Skin of body (tissue), 3 donors: ENCODE measurements around the gene TAF11L8. TPM values are rescaled to one million over a fixed set of nuclear protein-coding genes. Genes with fewer than 3 reads are reported as not detected.
"Not testable (repeated sequence)": the region's sequence is repeated elsewhere in the genome, so short reads cannot be mapped to it uniquely, and the experiment has no call there.

ENCODE experiments used
- DNase-seq: peaks from one replicate; lab custom pipeline; 2025; lab: John Stamatoyannopoulos, UW
- small RNA-seq: library from RNA; depleted of rRNA; stranded (forward); fragments of <200 nt; gene quantifications from one replicate; pipeline ENCODE3, GENCODE V24; 2014; ENCODE audit warnings: low replicate concordance
- total RNA-seq: library from RNA; depleted of rRNA; stranded (reverse); fragments of >200 nt; gene quantifications from one replicate; pipeline ENCODE4 v1.2.3, GENCODE V29; 2014

Gene TAF11L8
- total RNA-seq: not detected

GRCh38 chr5:17590860-17591259, at the start of gene TAF11L8:
TSS of gene TAF11L8 (minus strand) at chr5:17590960.
- not testable (repeated sequence) for DNase-seq

DNA sequence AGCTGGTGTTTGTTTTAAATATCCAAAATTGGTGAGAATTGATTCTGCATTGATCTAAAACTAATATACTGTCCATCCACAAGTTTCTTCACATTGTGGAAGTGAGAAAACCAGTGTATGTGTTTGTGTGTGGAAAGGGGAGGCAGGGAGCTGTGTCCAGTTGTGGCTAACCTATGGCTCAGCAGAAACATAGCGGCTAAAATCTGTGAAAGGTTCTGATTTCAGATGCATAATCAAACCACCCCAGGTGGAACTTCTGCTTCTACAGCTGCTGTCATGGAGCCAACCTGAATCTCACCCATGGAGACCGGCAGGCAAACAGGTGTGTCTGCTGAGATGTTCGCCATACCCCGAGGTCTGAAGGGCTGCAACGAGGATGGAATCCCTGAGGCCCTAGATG, 43.4 kb upstream of the TAF11L8 start, which contains the start of gene TAF11L14:
Gene TAF11L14 (plus strand): TSS at position 301 of the 400 bp plus-strand sequence.
- no peak for DNase-seq

DNA sequence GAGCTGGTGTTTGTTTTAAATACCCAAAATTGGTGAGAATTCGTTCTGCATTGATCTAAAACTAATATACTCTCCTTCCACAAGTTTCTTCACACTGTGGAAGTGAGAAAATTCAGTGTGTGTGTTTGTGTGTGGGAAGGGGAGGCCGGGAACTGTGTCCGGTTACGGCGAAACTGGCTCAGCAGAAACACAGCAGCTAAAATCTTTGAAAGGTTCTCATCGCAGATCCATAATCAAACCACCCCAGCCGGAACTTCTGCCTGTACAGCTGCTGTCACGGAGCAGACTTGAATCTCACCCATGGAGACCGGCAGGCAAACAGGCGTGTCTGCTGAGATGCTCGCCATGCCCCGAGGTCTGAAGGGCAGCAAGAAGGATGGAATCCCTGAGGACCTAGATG, 41.0 kb upstream of the TAF11L8 start, which contains the start of gene TAF11L13:
Gene TAF11L13 (plus strand): TSS at position 301 of the 400 bp plus-strand sequence.
- not testable (repeated sequence) for DNase-seq

GRCh38 chr5:17625686-17626085, 34.9 kb upstream of the TAF11L8 start:
- no peak for DNase-seq

DNA sequence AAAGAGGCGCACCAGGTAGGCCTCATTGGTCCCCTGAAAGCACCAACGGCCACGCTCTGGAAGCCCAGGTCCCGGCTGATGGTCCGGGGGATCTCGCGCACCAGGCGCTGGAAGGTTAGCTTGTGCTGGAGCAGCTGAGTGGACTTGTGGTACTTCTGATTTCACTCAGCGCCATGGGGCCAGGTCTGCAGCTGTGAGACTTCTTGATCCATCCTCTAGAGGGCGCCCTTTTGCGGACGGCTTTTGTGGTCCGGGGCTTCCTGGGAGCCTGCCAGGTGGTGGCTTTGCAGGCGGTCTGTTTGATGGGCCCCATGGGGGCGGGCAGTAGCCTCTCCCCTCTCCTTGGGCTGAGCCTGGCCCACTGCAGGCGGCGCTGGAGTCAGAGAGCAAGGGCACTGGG, 29.9 kb upstream of the TAF11L8 start:
- DNase-seq: no peak

DNA sequence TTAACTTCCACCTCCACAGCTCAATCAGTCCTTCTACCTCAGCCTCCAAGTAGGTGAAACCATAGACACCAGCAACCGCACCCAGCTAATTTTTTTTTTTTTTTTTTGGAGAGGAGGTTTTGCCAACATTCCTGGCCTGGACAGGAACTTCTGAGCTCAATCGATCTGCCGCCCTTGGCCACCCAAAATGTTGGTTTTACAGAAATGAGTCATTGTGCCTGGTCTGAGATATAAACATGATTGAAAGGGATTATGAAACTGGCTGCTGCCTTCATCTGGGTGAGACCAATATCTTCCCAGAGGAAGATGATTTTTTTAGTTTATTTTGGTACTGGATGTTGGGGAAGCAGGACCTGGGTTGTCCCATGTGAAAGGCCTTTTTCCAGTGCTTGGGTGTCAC, 28.6 kb upstream of the TAF11L8 start:
- DNase-seq: no peak

- DNase-seq: no peak
These were observed 24.3 kb upstream of the TAF11L8 start for GRCh38 chr5:17614872-17615605.

DNA sequence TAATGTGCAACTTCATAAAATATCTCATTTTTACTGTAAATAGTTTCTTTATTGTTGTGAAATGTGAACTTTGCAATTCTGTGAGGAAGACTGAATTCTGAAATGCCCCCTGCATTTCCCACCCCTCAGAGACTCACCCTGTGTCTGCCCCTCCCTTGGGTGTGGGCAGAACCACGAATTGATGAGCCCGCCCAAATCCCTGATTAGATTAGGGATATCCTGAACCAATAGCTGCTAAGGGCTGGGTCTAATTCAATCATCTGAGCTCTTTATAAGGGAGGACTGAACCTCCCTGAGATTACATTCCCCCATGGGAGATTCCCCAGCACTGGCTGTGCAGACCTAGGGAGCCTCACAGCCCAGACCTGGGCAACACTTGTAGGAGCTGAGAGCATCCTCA, 19.3 kb upstream of the TAF11L8 start, which contains the start of gene TAF11L12:
Gene TAF11L12 (plus strand): TSS at position 301 of the 400 bp plus-strand sequence.
- not testable (repeated sequence) for DNase-seq

GRCh38 chr5:17607461-17607860, 16.7 kb upstream of the TAF11L8 start:
- not testable (repeated sequence) for DNase-seq

DNA sequence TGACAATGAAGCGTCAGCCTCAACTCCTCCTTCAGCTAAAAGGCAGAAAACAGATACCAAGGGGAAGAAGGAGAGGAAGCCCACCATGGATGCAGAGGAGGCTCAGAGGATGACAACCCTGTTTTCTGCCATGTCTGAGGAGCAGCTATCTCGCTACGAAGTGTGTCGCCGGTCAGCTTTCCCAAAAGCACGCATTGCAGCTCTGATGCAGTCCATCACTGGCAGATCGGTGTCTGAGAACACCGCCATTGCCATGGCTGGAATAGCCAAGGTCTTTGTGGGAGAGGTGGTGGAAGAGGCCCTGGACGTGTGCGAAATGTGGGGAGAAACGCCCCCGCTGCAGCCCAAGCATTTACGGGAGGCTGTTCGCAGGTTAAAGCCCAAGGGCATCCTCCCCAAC, 14.2 kb upstream of the TAF11L8 start:
- DNase-seq: no peak

DNA sequence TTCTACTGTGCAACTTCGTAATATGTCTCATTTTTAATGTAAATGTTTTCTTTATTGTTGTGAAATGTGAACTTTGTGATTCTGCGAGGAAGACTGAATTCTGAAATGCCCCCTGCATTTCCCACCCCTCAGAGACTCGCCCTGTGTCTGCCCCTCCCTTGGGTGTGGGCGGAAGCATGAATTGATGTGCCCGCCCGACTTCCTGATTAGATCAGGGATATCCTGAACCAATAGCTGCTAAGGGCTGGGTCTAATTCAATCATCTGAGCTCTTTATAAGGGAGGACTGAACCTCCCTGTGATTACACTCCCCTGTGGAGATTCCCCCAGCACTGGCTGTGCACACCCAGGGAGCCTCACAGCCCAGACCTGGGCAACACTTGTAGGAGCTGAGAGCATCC, 13.1 kb upstream of the TAF11L8 start, which contains the start of gene TAF11L11:
Gene TAF11L11 (plus strand): TSS at position 304 of the 400 bp plus-strand sequence.
- not testable (repeated sequence) for DNase-seq

- not testable (repeated sequence) for DNase-seq
These were observed 7.0 kb upstream of the TAF11L8 start, which contains the start of gene TAF11L10 for GRCh38 chr5:17597728-17598127. TSS of gene TAF11L10 (minus strand) at chr5:17597828.

DNA sequence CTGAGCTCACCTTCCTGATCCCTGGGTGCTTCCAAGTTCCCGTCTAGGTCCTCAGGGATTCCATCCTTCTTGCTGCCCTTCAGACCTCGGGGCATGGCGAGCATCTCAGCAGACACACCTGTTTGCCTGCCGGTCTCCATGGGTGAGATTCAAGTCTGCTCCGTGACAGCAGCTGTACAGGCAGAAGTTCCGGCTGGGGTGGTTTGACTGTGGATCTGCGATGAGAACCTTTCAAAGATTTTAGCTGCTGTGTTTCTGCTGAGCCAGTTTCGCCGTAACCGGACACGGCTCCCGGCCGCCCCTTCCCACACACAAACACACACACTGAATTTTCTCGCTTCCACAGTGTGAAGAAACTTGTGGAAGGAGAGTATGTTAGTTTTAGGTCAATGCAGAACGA, 3.5 kb upstream of the TAF11L8 start, which contains the start of gene TAF11L9:
Gene TAF11L9 (minus strand): TSS at position 140 of the 400 bp plus-strand sequence.
- not testable (repeated sequence) for DNase-seq

DNA sequence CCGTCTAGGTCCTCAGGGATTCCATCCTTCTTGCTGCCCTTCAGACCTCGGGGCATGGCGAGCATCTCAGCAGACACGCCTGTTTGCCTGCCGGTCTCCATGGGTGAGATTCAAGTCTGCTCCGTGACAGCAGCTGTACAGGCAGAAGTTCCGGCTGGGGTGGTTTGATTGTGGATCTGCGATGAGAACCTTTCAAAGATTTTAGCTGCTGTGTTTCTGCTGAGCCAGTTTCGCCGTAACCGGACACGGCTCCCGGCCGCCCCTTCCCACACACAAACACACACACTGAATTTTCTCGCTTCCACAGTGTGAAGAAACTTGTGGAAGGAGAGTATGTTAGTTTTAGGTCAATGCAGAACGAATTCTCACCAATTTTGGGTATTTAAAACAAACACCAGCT, 5.1 kb downstream of the TAF11L8 start, which contains the start of gene TAF11L7:
Gene TAF11L7 (minus strand): TSS at position 101 of the 400 bp plus-strand sequence.
- not testable (repeated sequence) for DNase-seq

Small RNAs within 50 kb of the gene (small RNA-seq; reads per million reads assigned to genes)
- not detected for gene AC233724.3
- not detected for gene AC233724.6
- not detected for gene AC233724.7

Other genes starting within 250 kb of the TAF11L8 start
- gene TAF11L2, start 92.7 kb downstream of the TAF11L8 start, total RNA-seq: not detected
- gene TAF11L3, start 72.6 kb downstream of the TAF11L8 start, total RNA-seq: not detected
- not detected for gene TAF11L4, start 69.2 kb downstream of the TAF11L8 start, total RNA-seq
- gene TAF11L5, start 65.7 kb downstream of the TAF11L8 start, total RNA-seq: not detected
- gene TAF11L6, start 62.3 kb downstream of the TAF11L8 start, total RNA-seq: not detected
- not detected for gene TAF11L7, start 5.2 kb downstream of the TAF11L8 start, total RNA-seq
- not detected for gene TAF11L9, start 3.4 kb upstream of the TAF11L8 start, total RNA-seq
- not detected for gene TAF11L10, start 6.9 kb upstream of the TAF11L8 start, total RNA-seq
- not detected for gene TAF11L11, start 13.2 kb upstream of the TAF11L8 start, total RNA-seq
- not detected for gene TAF11L12, start 19.4 kb upstream of the TAF11L8 start, total RNA-seq
- gene TAF11L13, start 41.1 kb upstream of the TAF11L8 start, total RNA-seq: not detected
- gene TAF11L14, start 43.5 kb upstream of the TAF11L8 start, total RNA-seq: not detected